Right hindlimb (tissue), 1 donor: ENCODE results near the gene ITPKB.

Experiments used
- DNase-seq: peaks from one replicate; pipeline ENCODE4 v3.0.0-alpha.2; 2018

The ITPKB gene

GRCh38 chr1:226702957-226703831 is 35.9 kb downstream of the ITPKB start:
- peak; percentile 89 for DNase-seq

- DNase-seq: peak; percentile 67
Observed at GRCh38 chr1:226702318-226702956, 36.6 kb downstream of the ITPKB start.

- DNase-seq: no peak
Observed at GRCh38 chr1:226700861-226701260, 38.2 kb downstream of the ITPKB start.

- DNase-seq: no peak
Observed at GRCh38 chr1:226699166-226699565, 39.9 kb downstream of the ITPKB start.

- no peak for DNase-seq
Observed at GRCh38 chr1:226698659-226699058, 40.4 kb downstream of the ITPKB start.

- no peak for DNase-seq
Observed at GRCh38 chr1:226697929-226698544, 41.0 kb downstream of the ITPKB start.

GRCh38 chr1:226697151-226697928 is 41.7 kb downstream of the ITPKB start:
- no peak for DNase-seq

GRCh38 chr1:226696547-226696946 is 42.5 kb downstream of the ITPKB start:
- DNase-seq: no peak

- DNase-seq: no peak
Observed at GRCh38 chr1:226695335-226695900, 43.7 kb downstream of the ITPKB start.

GRCh38 chr1:226692823-226693222 is 46.3 kb downstream of the ITPKB start:
- no peak for DNase-seq

- DNase-seq: no peak
Observed at GRCh38 chr1:226692051-226692792, 46.9 kb downstream of the ITPKB start.

GRCh38 chr1:226691247-226691646 is 47.8 kb downstream of the ITPKB start:
- peak; percentile 77 for DNase-seq

GRCh38 chr1:226690460-226690982 is 48.6 kb downstream of the ITPKB start:
- DNase-seq: no peak

GRCh38 chr1:226688808-226689207 is 50.3 kb downstream of the ITPKB start:
- no peak for DNase-seq

- no peak for DNase-seq
Observed at GRCh38 chr1:226688056-226688748, 50.9 kb downstream of the ITPKB start.

- DNase-seq: no peak
Observed at GRCh38 chr1:226687426-226687825, 51.7 kb downstream of the ITPKB start.

- no peak for DNase-seq
Observed at GRCh38 chr1:226686440-226687425, 52.3 kb downstream of the ITPKB start.

- DNase-seq: no peak
Observed at GRCh38 chr1:226685196-226685820, 53.8 kb downstream of the ITPKB start.

GRCh38 chr1:226684026-226684425 is 55.1 kb downstream of the ITPKB start:
- DNase-seq: no peak
